MCF 10A (cell line): ENCODE results near the gene BLOC1S5. TPM values are rescaled to one million over a fixed set of nuclear protein-coding genes. Genes with fewer than 3 reads are reported as not detected.
A peak's percentile ranks its signal among the peaks of the same experiment; 100 is the strongest.

Experiments used
- BruUV-seq: library from RNA; stranded (reverse); fragments of 400-500 nt; replicated peaks from 2 replicates; lab custom pipeline; 2021; lab: Mats Ljungman, UMichigan
- CTCF ChIA-PET: fragments of 300-600 bp; sonication (Branson Sonifier 250); formaldehyde crosslinking; extraction: SDS; loops from one replicate; lab custom pipeline; 2021; ENCODE audit warnings: antibody characterized with exemption, inconsistent platforms; lab: Yijun Ruan, JAX
- POLR2A ChIA-PET: fragments of 300-600, 350-650 bp; sonication (Branson Sonifier 250); formaldehyde crosslinking; extraction: SDS; loops from one replicate; lab custom pipeline; 2020; ENCODE audit warnings: antibody characterized with exemption, inconsistent platforms; lab: Yijun Ruan, JAX
- DNase-seq: peaks from one replicate; pipeline ENCODE4 v3.0.0-alpha.2; 2018; ENCODE audit not compliant: unreplicated experiment
- H3K27ac Mint-ChIP-seq: one replicate; pipeline ENCODE4 v1.8.0; 2022; ENCODE audit warnings: mild to moderate bottlenecking, low read depth, mixed read lengths; ENCODE audit not compliant: unreplicated experiment
- H3K27me3 Mint-ChIP-seq: one replicate; pipeline ENCODE4 v1.8.0; 2022; ENCODE audit warnings: mixed read lengths; ENCODE audit not compliant: insufficient read depth, unreplicated experiment
- H3K36me3 Mint-ChIP-seq: one replicate; pipeline ENCODE4 v1.8.0; 2022; ENCODE audit warnings: mild to moderate bottlenecking, moderate library complexity, mixed read lengths; ENCODE audit not compliant: insufficient read depth, unreplicated experiment
- H3K4me1 Mint-ChIP-seq: one replicate; pipeline ENCODE4 v1.8.0; 2022; ENCODE audit warnings: mixed read lengths; ENCODE audit not compliant: insufficient read depth, unreplicated experiment
- H3K4me3 Mint-ChIP-seq: one replicate; pipeline ENCODE4 v1.8.0; 2022; ENCODE audit warnings: mild to moderate bottlenecking, moderate library complexity, mixed read lengths; ENCODE audit not compliant: unreplicated experiment
- H3K9me3 Mint-ChIP-seq: one replicate; pipeline ENCODE4 v1.8.0; 2022; ENCODE audit warnings: mixed read lengths; ENCODE audit not compliant: unreplicated experiment
- intact Hi-C: fragments of 100-400 bp; cut with micrococcal nuclease; formaldehyde crosslinking; loops from 2 replicates; pipeline ENCODE4 v1.14.1; 2022
- total RNA-seq: library from RNA; stranded (reverse); gene quantifications from 2 replicates; pipeline ENCODE4 v1.2.3, GENCODE V29; 2022
- TF ChIP-seq, protein P1 (sequence below): fragments of 200-600 bp; IDR thresholded peaks from one replicate; pipeline ENCODE4 v1.8.0; 2022; ENCODE audit warnings: antibody characterized with exemption, mild to moderate bottlenecking; ENCODE audit not compliant: unreplicated experiment

BLOC1S5 gene
- total RNA-seq, 1 experiment from 2014 or later = 7.7 TPM

DNA sequence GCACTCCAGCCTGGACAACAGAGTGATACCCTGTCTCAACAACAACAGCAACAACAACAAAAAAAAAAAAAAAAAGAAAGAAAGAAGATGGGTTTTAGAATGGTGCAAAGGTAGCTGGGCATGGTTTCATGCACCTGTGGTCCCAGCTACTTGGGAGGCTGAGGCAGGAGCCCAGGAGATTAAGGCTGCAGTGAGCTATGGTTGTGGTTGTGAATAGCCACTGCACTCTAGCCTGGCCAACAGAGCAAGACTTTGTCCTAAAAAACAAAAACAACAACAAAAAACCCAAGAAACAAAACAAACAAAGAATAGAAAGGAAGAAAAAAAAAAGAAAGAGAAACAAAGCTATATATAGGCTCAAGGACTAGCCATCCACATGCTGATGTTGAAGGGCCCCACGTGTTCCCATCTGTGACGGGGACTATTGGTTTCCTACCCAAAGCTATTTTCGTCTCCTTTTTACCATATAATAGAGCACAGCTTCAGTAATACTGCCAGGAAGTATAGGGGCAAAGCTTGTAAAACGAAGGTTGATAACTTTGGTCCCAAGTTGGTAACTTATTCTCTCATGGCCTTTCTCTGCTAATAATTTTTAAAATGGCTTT, 46.0 kb upstream of the BLOC1S5 start:
- Mint-ChIP-seq H3K4me1 (peaks cover 16% of the 10 kb centered on the region), H3K36me3 (no peaks in the 10 kb centered on the region), H3K27me3 (no peaks in the 10 kb centered on the region), H3K27ac (no peak overlapping the region), H3K9me3 (peaks cover 9% of the 10 kb centered on the region), H3K4me3 (no peak overlapping the region)
- DNase-seq = no peak
- BruUV-seq = no TSS peak
- CTCF ChIA-PET = interaction anchor here (0.5 kb wide), 1 partner anchor 46 kb away, joined by 3 read pairs; the partner anchor contains the start of gene BLOC1S5
- TF ChIP-seq, protein P1, sequence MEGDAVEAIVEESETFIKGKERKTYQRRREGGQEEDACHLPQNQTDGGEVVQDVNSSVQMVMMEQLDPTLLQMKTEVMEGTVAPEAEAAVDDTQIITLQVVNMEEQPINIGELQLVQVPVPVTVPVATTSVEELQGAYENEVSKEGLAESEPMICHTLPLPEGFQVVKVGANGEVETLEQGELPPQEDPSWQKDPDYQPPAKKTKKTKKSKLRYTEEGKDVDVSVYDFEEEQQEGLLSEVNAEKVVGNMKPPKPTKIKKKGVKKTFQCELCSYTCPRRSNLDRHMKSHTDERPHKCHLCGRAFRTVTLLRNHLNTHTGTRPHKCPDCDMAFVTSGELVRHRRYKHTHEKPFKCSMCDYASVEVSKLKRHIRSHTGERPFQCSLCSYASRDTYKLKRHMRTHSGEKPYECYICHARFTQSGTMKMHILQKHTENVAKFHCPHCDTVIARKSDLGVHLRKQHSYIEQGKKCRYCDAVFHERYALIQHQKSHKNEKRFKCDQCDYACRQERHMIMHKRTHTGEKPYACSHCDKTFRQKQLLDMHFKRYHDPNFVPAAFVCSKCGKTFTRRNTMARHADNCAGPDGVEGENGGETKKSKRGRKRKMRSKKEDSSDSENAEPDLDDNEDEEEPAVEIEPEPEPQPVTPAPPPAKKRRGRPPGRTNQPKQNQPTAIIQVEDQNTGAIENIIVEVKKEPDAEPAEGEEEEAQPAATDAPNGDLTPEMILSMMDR = no peak
- intact Hi-C loops = no loop called here
- POLR2A ChIA-PET = no interaction called here

DNA sequence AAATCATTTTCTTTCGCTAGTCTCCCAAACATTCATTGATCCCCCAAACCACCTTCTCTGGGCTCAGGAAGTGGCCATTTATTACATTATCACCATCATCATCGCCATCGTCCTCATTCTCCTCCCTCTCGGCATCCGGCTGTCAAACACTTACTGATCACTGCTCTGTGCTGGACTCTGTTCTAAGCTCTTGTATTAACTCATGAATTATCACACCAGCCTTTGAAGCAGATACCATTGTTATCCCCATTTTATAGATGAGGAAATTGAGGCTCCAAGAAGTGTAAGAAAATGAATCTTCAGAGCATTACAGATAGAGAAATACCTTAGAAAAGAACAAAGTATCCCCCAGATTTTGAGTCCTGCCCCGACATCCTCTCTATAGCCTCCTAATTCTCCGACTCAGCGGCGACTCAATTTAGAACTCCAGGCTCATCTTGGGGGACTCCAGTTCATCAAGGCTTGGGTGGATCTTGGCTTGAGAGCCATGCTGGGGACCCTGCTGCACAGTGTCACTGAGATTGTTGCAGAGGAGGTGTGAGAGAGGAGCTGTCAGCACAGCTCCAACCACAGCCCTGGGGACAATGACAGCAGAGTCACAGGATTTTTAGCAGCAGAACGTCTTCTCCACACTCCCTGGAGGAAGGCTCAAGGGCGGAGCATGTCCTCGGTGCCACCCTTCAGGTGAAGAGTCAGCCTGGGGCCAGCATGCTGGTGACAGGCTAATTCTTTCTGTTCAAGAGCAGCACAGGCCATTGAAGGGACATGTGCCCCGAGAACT, 44.8 kb upstream of the BLOC1S5 start:
- Mint-ChIP-seq H3K4me1 (peaks cover 16% of the 10 kb centered on the region), H3K4me3 (no peak overlapping the region), H3K36me3 (no peaks in the 10 kb centered on the region), H3K9me3 (peaks cover 9% of the 10 kb centered on the region), H3K27me3 (no peaks in the 10 kb centered on the region), H3K27ac (no peak overlapping the region)
- ChIA-PET POLR2A (interaction anchor here (0.5 to 1.0 kb wide), 2 partner anchors 28 to 545 kb away, joined by 3 to 4 read pairs; no protein-coding TSS in a partner anchor), CTCF (interaction anchor here (1.0 to 1.1 kb wide), 2 partner anchors 103 to 110 kb away, joined by 4 to 6 read pairs; no protein-coding TSS in a partner anchor)
- intact Hi-C loops = no loop called here
- no peak for DNase-seq
- BruUV-seq = no TSS peak
- TF ChIP-seq, protein P1 = no peak

DNA sequence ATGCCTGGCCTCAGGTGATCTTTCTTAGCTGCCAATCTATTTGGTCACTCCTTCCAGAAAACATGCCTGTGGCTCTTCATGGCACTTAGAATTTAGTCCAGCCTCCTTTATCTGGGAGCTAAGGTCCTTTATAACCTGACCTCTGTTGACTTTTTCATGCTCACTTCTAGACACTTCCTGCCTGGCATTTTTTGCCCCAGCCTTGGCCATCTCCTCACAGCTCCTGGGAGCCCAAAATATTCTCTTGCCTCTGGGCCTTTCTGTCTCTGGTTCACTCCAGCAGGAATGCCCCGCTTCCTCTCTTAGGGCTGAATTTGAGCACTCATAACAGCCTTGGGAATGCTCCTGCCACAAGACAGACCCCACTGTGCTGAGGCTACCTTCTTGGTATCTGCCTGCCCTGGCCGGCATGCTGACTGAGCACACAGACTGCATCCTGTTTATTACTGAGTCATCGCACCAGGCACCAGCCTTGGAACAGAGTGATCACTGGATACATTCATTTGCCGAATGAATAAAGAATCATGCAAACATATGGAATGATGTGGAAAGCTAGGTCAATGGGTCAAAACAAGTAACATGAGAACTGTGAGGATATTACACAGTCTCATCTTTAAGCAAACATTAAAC, 44.0 kb upstream of the BLOC1S5 start:
- DNase-seq = peak; percentile 90
- intact Hi-C loops = no loop called here
- H3K36me3 Mint-ChIP-seq = no peaks in the 10 kb centered on the region
- peaks cover 16% of the 10 kb centered on the region for H3K4me1 Mint-ChIP-seq
- H3K27me3 Mint-ChIP-seq = no peaks in the 10 kb centered on the region
- POLR2A ChIA-PET = interaction anchor here (0.7 to 1.0 kb wide), 2 partner anchors 27 to 1462 kb away, joined by 3 read pairs; no protein-coding TSS in a partner anchor
- peaks cover 9% of the 10 kb centered on the region for H3K9me3 Mint-ChIP-seq
- CTCF ChIA-PET = interaction anchor here (0.6 to 1.4 kb wide), 6 partner anchors 10 to 111 kb away, joined by 3 to 4 read pairs (median 3); no protein-coding TSS in a partner anchor
- BruUV-seq = no TSS peak
- TF ChIP-seq, protein P1 = no peak
- no peak overlapping the region for H3K4me3 Mint-ChIP-seq
- peak overlapping the region; percentile 88 for H3K27ac Mint-ChIP-seq

DNA sequence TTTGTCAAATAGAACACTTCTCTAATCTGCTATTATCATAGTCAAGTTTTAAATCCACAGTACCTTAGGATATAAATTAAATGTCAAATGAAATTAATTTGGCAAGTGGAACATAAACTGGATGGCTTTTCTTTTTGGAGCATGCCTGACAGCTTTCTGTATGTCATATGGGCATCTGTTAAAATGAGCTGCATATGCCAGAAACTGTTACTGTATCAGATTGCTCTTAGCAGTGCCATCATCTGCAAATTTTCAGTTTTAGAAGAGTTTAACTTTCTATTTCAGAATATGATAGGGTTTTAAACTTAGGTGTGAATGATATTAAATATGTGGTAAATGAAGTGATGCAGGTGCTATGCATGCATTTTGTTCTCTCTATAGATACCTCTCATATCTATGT, 41.6 kb upstream of the BLOC1S5 start:
- no peak for DNase-seq
- H3K27ac Mint-ChIP-seq = no peak overlapping the region
- H3K4me1 Mint-ChIP-seq = peaks cover 23% of the 10 kb centered on the region
- ChIA-PET POLR2A (no interaction called here), CTCF (no interaction called here)
- no peaks in the 10 kb centered on the region for H3K27me3 Mint-ChIP-seq
- intact Hi-C loops = no loop called here
- H3K36me3 Mint-ChIP-seq = no peaks in the 10 kb centered on the region
- no peak overlapping the region for H3K4me3 Mint-ChIP-seq
- TF ChIP-seq, protein P1 = no peak
- H3K9me3 Mint-ChIP-seq = peaks cover 9% of the 10 kb centered on the region
- BruUV-seq = no TSS peak
